DOHH2 (cell line): ENCODE data around the gene PDE4D.

Experiments used
- H3F3A ChIP-seq: fragments of 200-600 bp; sonication (generic), shearing (Covaris generic); 2 replicates; pipeline ENCODE4 v1.6.0; 2016; ENCODE audit warnings: antibody characterized with exemption, mild to moderate bottlenecking; ENCODE audit not compliant: control insufficient read depth, insufficient read depth
- H3K27ac ChIP-seq: fragments of 200-600 bp; sonication (generic); 2 replicates; pipeline ENCODE4 v1.5.1; 2014; ENCODE audit warnings: low read depth, mild to moderate bottlenecking, low read length, moderate library complexity
- H3K27me3 ChIP-seq: fragments of 200-600 bp; sonication (generic); 2 replicates; pipeline ENCODE4 v1.6.1; 2014; ENCODE audit warnings: mild to moderate bottlenecking, low read length, mixed read lengths; ENCODE audit not compliant: control insufficient read depth
- H3K36me3 ChIP-seq: fragments of 200-600 bp; sonication (generic); 2 replicates; pipeline ENCODE4 v1.6.1; 2014; ENCODE audit warnings: mild to moderate bottlenecking, low read length, moderate library complexity, mixed read lengths; ENCODE audit not compliant: control insufficient read depth
- H3K4me1 ChIP-seq: fragments of 200-600 bp; sonication (generic); 2 replicates; pipeline ENCODE4 v1.6.1; 2014; ENCODE audit warnings: mild to moderate bottlenecking, low read length, mixed read lengths; ENCODE audit not compliant: control insufficient read depth
- H3K4me2 ChIP-seq: fragments of 200-600 bp; sonication (generic); 2 replicates; pipeline ENCODE4 v1.6.0; 2014; ENCODE audit warnings: mild to moderate bottlenecking, low read length, moderate library complexity
- H3K4me3 ChIP-seq: fragments of 200-600 bp; sonication (generic); 2 replicates; pipeline ENCODE4 v1.5.1; 2014; ENCODE audit warnings: mild to moderate bottlenecking, low read length, mixed read lengths
- H3K79me2 ChIP-seq: fragments of 200-600 bp; sonication (generic); 2 replicates; pipeline ENCODE4 v1.6.1; 2014; ENCODE audit warnings: mild to moderate bottlenecking, low read length, mixed read lengths; ENCODE audit not compliant: control insufficient read depth
- H3K9me2 ChIP-seq: fragments of 200-600 bp; sonication (generic); replicated peaks from 2 replicates; pipeline ENCODE4 v1.6.1; 2014; ENCODE audit warnings: mild to moderate bottlenecking, low read length, mixed read lengths; ENCODE audit not compliant: control insufficient read depth
- H3K9me3 ChIP-seq: fragments of 200-600 bp; sonication (generic); 2 replicates; pipeline ENCODE4 v1.6.1; 2014; ENCODE audit warnings: antibody characterized with exemption, low read length, mixed read lengths; ENCODE audit not compliant: control insufficient read depth, insufficient read depth
- H4K20me1 ChIP-seq: fragments of 200-600 bp; sonication (generic); 2 replicates; pipeline ENCODE4 v1.6.0; 2014; ENCODE audit warnings: low read depth, mild to moderate bottlenecking, antibody characterized with exemption, low read length, moderate library complexity; ENCODE audit not compliant: control insufficient read depth, insufficient read depth
- CTCF ChIP-seq: fragments of 200-600 bp; sonication (generic); IDR thresholded peaks from one replicate; pipeline ENCODE4 v1.5.1; 2014; ENCODE audit warnings: antibody characterized with exemption, mild to moderate bottlenecking, low read depth, low read length; ENCODE audit not compliant: poor library complexity, severe bottlenecking
- EZH2phosphoT487 ChIP-seq: fragments of 200-600 bp; sonication (generic); IDR thresholded peaks from 2 replicates; pipeline ENCODE4 v1.6.1; 2017; ENCODE audit warnings: borderline replicate concordance, mild to moderate bottlenecking, antibody characterized with exemption, low read length, moderate library complexity, mixed read lengths

Gene PDE4D

GRCh38 chr5:59216841-59217240 lies 676.7 kb downstream of the PDE4D start:
- H3K9me2 ChIP-seq: no peaks in the 10 kb centered on the region

GRCh38 chr5:59212596-59212995 lies 680.9 kb downstream of the PDE4D start:
- no peaks in the 10 kb centered on the region for H3K36me3 ChIP-seq
- H3K4me3 ChIP-seq: no peak overlapping the region
- peaks cover 1% of the 10 kb centered on the region; the same call in 1 of the 2 replicates for H3K27me3 ChIP-seq
- no peaks in the 10 kb centered on the region for H3K79me2 ChIP-seq
- H3K27ac ChIP-seq: no peak overlapping the region
- no peaks in the 10 kb centered on the region for H3F3A ChIP-seq
- H3K4me2 ChIP-seq: no peak overlapping the region
- H4K20me1 ChIP-seq: no peaks in the 10 kb centered on the region
- no peak for TF ChIP-seq EZH2phosphoT487
- TF ChIP-seq CTCF: no peak
- H3K4me1 ChIP-seq: no peaks in the 10 kb centered on the region
- H3K9me2 ChIP-seq: no peaks in the 10 kb centered on the region
- no peaks in the 10 kb centered on the region for H3K9me3 ChIP-seq

More at GRCh38 chr5:59216841-59217240, 676.7 kb downstream of the PDE4D start:
- Histone ChIP-seq H3K27ac (no peak overlapping the region), H3K4me2 (no peak overlapping the region), H3K4me1 (no peaks in the 10 kb centered on the region), H3K27me3 (peaks cover 18% of the 10 kb centered on the region), H3K36me3 (no peaks in the 10 kb centered on the region), H3K4me3 (no peak overlapping the region), H3K9me3 (no peaks in the 10 kb centered on the region), H3K79me2 (no peaks in the 10 kb centered on the region), H4K20me1 (no peaks in the 10 kb centered on the region), H3F3A (no peaks in the 10 kb centered on the region)
- TF ChIP-seq EZH2phosphoT487 (no peak), CTCF (no peak)

GRCh38 chr5:59209758-59210359 lies 683.7 kb downstream of the PDE4D start:
- Histone ChIP-seq H3K9me2 (no peaks in the 10 kb centered on the region), H3K27me3 (peaks cover 2% of the 10 kb centered on the region; the same call in 1 of the 2 replicates), H3F3A (no peaks in the 10 kb centered on the region), H3K4me1 (no peaks in the 10 kb centered on the region), H3K9me3 (no peaks in the 10 kb centered on the region), H3K27ac (no peak overlapping the region), H3K36me3 (no peaks in the 10 kb centered on the region), H3K4me2 (no peak overlapping the region), H4K20me1 (no peaks in the 10 kb centered on the region), H3K79me2 (no peaks in the 10 kb centered on the region), H3K4me3 (no peak overlapping the region)
- TF ChIP-seq EZH2phosphoT487 (no peak), CTCF (no peak)
